Ishikawa (cell line): ENCODE measurements around the gene GPNMB.

Experiments
- CEBPB ChIP-seq: IDR thresholded peaks from 2 replicates; pipeline ENCODE4 v1.6.1; 2012
- CREB1 ChIP-seq: IDR thresholded peaks from 2 replicates; pipeline ENCODE4 v1.6.1; 2012; ENCODE audit warnings: low read depth
- EGR1 ChIP-seq: IDR thresholded peaks from 2 replicates; pipeline ENCODE4 v1.6.1; 2012
- EP300 ChIP-seq: IDR thresholded peaks from 2 replicates; pipeline ENCODE4 v1.6.1; 2012; ENCODE audit warnings: borderline replicate concordance
- FOXM1 ChIP-seq: IDR thresholded peaks from 2 replicates; pipeline ENCODE4 v1.6.1; 2012; ENCODE audit warnings: low read depth, borderline replicate concordance
- MAX ChIP-seq: IDR thresholded peaks from 2 replicates; pipeline ENCODE4 v1.6.1; 2012
- NFIC ChIP-seq: IDR thresholded peaks from 2 replicates; pipeline ENCODE4 v1.6.1; 2012
- RAD21 ChIP-seq: IDR thresholded peaks from 2 replicates; pipeline ENCODE4 v1.6.1; 2012; ENCODE audit warnings: low read depth
- TAF1 ChIP-seq: IDR thresholded peaks from 2 replicates; pipeline ENCODE4 v1.6.1; 2012; ENCODE audit warnings: low read depth, mild to moderate bottlenecking
- TCF12 ChIP-seq: IDR thresholded peaks from 2 replicates; pipeline ENCODE4 v1.6.1; 2012; ENCODE audit warnings: low read depth
- TEAD4 ChIP-seq: IDR thresholded peaks from 2 replicates; pipeline ENCODE4 v1.6.1; 2012
- YY1 ChIP-seq: IDR thresholded peaks from 2 replicates; pipeline ENCODE4 v1.6.1; 2012; ENCODE audit warnings: low read depth
- ZBTB7A ChIP-seq: IDR thresholded peaks from 2 replicates; pipeline ENCODE4 v1.6.1; 2012; ENCODE audit warnings: low read depth
- TF ChIP-seq, protein P1 (sequence below): IDR thresholded peaks from 2 replicates; pipeline ENCODE4 v1.6.1; 2012; ENCODE audit warnings: low read depth, mild to moderate bottlenecking
- TF ChIP-seq, protein P2 (sequence below): IDR thresholded peaks from 2 replicates; pipeline ENCODE4 v1.6.1; 2012

GPNMB gene

DNA sequence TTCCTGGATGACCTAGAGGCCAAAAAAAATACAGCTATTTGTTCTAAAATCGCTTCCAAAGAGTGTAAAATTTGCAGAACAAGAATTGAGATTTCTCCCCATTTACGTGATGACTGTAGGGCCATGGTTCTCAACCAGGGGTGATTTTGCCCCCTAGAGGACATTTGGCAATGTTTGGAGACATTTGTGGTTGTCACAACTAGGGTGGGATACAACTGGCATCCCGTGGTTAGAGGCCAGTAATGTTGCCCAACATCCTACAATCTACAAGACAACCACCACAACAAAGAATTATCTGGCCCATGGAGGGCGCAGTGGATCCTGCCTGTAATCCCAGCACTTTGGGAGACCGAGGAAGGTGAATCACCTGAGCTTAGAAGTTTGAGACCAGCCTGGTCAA, 29.8 kb downstream of the GPNMB start:
- no peak for TF ChIP-seq TEAD4
- TF ChIP-seq YY1: no peak
- TF ChIP-seq, protein P1, sequence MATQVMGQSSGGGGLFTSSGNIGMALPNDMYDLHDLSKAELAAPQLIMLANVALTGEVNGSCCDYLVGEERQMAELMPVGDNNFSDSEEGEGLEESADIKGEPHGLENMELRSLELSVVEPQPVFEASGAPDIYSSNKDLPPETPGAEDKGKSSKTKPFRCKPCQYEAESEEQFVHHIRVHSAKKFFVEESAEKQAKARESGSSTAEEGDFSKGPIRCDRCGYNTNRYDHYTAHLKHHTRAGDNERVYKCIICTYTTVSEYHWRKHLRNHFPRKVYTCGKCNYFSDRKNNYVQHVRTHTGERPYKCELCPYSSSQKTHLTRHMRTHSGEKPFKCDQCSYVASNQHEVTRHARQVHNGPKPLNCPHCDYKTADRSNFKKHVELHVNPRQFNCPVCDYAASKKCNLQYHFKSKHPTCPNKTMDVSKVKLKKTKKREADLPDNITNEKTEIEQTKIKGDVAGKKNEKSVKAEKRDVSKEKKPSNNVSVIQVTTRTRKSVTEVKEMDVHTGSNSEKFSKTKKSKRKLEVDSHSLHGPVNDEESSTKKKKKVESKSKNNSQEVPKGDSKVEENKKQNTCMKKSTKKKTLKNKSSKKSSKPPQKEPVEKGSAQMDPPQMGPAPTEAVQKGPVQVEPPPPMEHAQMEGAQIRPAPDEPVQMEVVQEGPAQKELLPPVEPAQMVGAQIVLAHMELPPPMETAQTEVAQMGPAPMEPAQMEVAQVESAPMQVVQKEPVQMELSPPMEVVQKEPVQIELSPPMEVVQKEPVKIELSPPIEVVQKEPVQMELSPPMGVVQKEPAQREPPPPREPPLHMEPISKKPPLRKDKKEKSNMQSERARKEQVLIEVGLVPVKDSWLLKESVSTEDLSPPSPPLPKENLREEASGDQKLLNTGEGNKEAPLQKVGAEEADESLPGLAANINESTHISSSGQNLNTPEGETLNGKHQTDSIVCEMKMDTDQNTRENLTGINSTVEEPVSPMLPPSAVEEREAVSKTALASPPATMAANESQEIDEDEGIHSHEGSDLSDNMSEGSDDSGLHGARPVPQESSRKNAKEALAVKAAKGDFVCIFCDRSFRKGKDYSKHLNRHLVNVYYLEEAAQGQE: no peak
- TF ChIP-seq, protein P2, sequence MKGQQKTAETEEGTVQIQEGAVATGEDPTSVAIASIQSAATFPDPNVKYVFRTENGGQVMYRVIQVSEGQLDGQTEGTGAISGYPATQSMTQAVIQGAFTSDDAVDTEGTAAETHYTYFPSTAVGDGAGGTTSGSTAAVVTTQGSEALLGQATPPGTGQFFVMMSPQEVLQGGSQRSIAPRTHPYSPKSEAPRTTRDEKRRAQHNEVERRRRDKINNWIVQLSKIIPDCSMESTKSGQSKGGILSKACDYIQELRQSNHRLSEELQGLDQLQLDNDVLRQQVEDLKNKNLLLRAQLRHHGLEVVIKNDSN: no peak
- TF ChIP-seq EP300: no peak
- no peak for TF ChIP-seq NFIC
- no peak for TF ChIP-seq ZBTB7A
- no peak for TF ChIP-seq FOXM1
- no peak for TF ChIP-seq TAF1
- TF ChIP-seq CEBPB: no peak
- TF ChIP-seq EGR1: no peak
- no peak for TF ChIP-seq TCF12
- no peak for TF ChIP-seq MAX
- no peak; the same call in 1 of the 2 replicates for TF ChIP-seq RAD21
- no peak for TF ChIP-seq CREB1

DNA sequence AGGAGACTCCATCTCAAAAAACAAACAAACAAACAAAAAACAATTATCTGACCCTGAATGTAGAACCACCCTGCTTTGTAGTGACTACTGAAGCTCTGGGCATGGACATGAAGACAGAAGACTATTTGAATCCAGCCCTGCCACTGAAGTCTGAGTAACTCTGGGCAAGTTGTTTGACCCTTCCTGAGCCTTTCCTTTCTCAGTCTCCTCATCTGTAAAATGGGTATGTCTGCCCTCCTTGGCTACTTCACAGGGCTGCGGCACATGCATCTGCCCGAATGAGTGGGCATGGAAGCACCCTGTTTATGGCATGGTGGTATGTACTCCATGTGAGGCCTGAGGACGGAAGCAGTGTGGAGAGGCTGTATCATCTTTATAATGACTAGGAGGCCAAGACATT, 30.4 kb downstream of the GPNMB start:
- TF ChIP-seq ZBTB7A: no peak
- TF ChIP-seq FOXM1: no peak
- TF ChIP-seq RAD21: no peak
- no peak for TF ChIP-seq MAX
- TF ChIP-seq YY1: no peak
- TF ChIP-seq EP300: no peak
- no peak for TF ChIP-seq TAF1
- TF ChIP-seq EGR1: no peak
- TF ChIP-seq TCF12: no peak
- TF ChIP-seq, protein P2: no peak
- no peak for TF ChIP-seq CEBPB
- TF ChIP-seq CREB1: no peak
- no peak for TF ChIP-seq TEAD4
- no peak for TF ChIP-seq NFIC
- TF ChIP-seq, protein P1: no peak

DNA sequence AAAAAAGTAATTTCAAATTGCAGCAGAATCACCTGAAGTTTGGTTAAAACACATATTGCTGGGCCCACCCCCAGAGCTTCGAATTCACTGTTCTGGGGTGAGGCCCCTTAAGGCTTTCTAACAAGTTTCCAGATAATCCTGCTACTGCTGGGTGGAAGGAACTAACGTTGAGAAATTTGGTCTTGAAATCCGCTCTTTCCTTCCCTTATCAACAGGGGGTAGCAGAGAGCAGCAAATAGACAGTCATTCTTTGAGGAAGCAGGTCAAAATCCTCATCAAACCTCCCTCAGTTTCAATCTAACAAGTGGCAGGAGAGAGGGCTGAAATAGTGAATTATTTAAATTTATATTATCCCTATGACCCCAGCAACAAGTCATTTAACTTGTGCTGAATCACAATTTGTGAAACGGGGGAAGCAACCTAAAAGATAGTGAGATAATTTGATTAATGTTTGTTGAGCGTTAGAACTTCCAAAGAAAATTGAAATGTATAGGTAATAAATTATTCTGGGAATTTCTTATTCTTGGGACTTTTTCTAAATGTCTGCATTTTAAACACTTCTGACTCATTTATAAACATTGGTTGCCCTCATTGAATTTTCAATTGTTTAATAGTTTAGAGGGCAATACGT, 30.9 kb downstream of the GPNMB start:
- TF ChIP-seq TAF1 (no peak), RAD21 (peak; percentile 95)

DNA sequence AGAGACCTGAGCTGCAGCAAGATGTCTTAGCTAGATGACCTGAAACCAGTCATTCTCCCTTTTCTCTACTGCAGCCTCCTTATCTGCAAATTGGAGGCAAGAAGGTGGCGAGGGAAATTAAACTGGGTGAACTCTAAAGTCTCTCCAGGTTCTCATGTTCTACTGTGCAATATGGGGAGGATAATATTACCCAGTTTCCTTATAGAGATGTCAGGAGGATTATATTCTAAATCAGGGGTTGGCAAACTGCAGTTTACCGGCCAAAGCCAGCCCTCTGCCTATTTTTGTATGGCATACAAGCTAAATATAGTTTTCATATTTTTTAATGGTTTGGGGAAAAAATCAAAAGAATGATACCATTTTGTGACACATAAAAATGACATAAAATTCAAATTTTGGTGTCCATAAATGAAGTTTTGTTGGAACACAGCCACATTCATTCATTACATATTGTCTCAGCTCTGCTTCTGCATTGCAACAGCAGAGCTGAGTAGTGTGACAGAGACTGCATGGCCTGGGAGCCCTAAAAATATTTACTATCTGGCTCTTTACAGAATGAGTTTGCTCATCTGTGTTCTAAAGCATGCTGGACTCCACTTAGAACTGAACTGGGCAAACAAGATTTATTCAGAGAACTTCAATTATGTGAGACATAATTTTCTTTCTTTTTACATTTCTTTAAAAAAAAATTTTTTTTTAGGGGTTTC, 33.4 kb downstream of the GPNMB start:
- TF ChIP-seq ZBTB7A (no peak), RAD21 (no peak), FOXM1 (no peak), EGR1 (no peak), CEBPB (no peak), MAX (no peak), NFIC (no peak), TCF12 (no peak), TEAD4 (no peak), TAF1 (no peak), CREB1 (no peak), YY1 (no peak), EP300 (no peak)
- TF ChIP-seq, protein P1: no peak
- TF ChIP-seq, protein P2: no peak
